GOT3 (cell line): ENCODE results near the gene TMEM165.

Experiments
- DNase-seq: peaks from one replicate; lab custom pipeline; 2025; ENCODE audit warnings: mixed read lengths; lab: John Stamatoyannopoulos, UW

Gene TMEM165

GRCh38 chr4:55406545-55406944 lies 10.8 kb downstream of the TMEM165 start:
- DNase-seq, result no peak

- DNase-seq, result no peak
Observed at GRCh38 chr4:55407119-55407518, 11.4 kb downstream of the TMEM165 start.

- no peak for DNase-seq
Observed at GRCh38 chr4:55407764-55408163, 12.0 kb downstream of the TMEM165 start.

- DNase-seq, result no peak
Observed at GRCh38 chr4:55409468-55410171, 13.9 kb downstream of the TMEM165 start.

- no peak for DNase-seq
Observed at GRCh38 chr4:55410431-55410830, 14.7 kb downstream of the TMEM165 start.

GRCh38 chr4:55411621-55412020 lies 15.9 kb downstream of the TMEM165 start:
- DNase-seq, result no peak

GRCh38 chr4:55416176-55416575 lies 20.4 kb downstream of the TMEM165 start:
- DNase-seq, result no peak

- DNase-seq, result no peak
Observed at GRCh38 chr4:55424791-55425190, 29.0 kb downstream of the TMEM165 start.

GRCh38 chr4:55431710-55432336 lies 36.1 kb downstream of the TMEM165 start:
- DNase-seq, result no peak

- DNase-seq, result no peak
Observed at GRCh38 chr4:55435141-55435841, 39.5 kb downstream of the TMEM165 start.

GRCh38 chr4:55437356-55437796 lies 41.6 kb downstream of the TMEM165 start:
- no peak for DNase-seq

- DNase-seq, result no peak
Observed at GRCh38 chr4:55437823-55438222, 42.1 kb downstream of the TMEM165 start.

GRCh38 chr4:55438314-55438713 lies 42.6 kb downstream of the TMEM165 start:
- no peak for DNase-seq

- no peak for DNase-seq
Observed at GRCh38 chr4:55439023-55439422, 43.3 kb downstream of the TMEM165 start.

- no peak for DNase-seq
Observed at GRCh38 chr4:55440786-55441185, 45.0 kb downstream of the TMEM165 start.

GRCh38 chr4:55442541-55442940 lies 46.8 kb downstream of the TMEM165 start:
- no peak for DNase-seq

GRCh38 chr4:55444827-55445226 lies 49.1 kb downstream of the TMEM165 start:
- DNase-seq, result no peak

- no peak for DNase-seq
Observed at GRCh38 chr4:55445921-55446577, 50.3 kb downstream of the TMEM165 start.

GRCh38 chr4:55446578-55446922 lies 50.8 kb downstream of the TMEM165 start:
- no peak for DNase-seq

GRCh38 chr4:55447108-55447708 lies 51.5 kb downstream of the TMEM165 start:
- no peak for DNase-seq

- DNase-seq, result no peak
Observed at GRCh38 chr4:55447831-55448230, 52.1 kb downstream of the TMEM165 start.

GRCh38 chr4:55450566-55450965 lies 54.8 kb downstream of the TMEM165 start:
- no peak for DNase-seq
